Activated CD4-positive, alpha-beta T cell treated with anti-CD3 and anti-CD28 coated beads, Interleukin-2, amount 50 U/mL, for 16 hours (primary cell): ENCODE results near the gene MEF2D.

Experiments
- DNase-seq: peaks from one replicate; pipeline ENCODE4 v3.0.0-alpha.2; 2020

The MEF2D gene

DNA sequence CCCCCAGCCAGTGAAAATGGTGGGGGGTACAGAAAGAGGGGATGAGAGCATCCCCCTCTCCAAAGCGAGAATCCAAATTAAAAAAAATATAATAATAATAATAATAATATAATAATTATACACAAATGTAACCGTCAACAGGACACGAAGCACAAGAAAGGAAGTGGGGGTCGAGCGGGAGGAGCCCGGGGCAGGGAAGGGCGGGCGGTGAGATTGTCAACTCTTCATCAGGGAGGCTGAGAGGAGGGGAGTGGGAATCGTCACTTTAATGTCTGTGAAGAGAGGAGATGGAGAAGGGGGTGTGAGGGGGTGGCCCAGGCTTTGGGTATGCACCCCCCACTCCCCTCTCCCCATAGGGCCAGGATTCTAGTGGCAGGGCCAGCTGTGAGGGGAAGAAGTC is 33.2 kb downstream of the MEF2D start:
- DNase-seq = no peak

DNA sequence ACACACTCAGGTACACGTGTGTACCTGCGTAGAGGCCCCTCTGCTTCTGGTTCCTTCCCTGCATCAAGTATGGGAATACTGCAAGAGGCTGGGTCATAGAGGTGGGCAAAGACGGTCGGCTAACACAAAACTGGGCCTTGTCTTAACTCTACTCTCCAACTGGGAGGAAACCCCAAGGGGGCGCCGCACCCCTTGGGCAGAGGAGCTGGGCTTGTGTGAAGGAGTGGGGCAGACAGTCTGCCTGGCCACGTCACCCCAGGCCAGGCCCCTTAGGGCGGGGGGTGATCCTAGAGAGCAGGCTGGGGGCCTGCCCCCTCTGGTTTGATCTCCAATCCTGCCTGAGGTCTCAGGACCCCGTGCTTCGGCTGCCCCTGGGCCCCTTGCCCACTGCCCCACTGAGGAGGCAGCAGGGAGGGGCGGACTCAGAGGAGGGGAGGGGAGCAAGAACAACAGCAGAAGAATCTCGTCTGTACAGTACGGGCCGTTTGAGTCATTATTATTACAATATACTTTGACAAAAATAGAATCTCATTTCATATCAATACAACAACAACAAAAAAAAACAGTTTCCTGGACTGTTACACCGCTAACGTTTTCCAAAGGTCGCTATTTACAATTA is 34.7 kb downstream of the MEF2D start:
- no peak for DNase-seq

DNA sequence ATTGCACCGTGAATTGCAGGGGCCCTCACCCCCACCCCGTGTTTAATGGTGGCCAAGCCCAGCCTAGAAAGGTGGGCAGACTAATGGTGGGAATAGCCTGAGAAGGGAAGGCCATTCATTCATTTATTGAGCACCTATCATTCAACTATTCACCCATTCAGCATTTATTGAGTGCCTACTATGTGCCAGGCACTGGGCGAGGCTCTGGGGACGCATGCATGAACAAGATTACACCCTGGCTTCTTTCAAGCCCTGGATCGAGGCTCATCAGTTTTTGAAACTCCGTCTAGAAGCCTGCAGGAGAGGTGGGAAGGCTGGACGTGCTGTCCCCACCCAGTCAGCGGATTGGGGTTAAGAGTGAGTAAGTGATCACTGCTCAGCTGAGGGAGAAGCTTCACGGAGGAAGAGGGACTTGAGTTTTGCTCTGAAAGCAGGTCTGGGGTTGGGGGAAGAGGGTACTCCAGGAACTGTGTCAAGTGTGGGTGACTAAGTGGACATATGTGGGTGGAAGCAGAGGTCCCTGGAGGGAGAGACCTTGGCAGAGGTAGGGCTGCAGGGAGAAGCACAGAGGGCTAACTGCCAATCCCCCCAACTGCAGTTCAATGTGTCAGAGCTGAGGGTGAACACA is 35.6 kb downstream of the MEF2D start:
- DNase-seq = no peak

DNA sequence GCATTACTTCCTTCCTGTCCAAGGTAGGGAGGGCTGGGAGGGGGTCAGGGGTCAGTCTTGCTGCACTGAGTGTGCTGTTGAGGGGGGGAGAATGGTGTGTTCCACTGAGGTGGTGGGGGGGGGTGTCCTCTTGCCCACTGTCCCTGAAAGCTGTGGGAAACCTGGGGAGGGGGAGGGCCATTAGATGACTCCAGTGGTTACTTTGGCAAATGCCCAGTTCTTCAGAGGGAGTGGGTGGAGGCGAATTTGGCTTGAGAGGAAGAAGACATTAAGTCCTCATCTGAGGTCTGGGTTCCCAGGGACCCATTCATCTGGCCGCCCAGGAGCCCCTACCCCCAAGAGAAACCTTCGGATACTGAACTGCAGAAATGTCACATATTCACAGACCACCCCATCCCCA is 36.2 kb downstream of the MEF2D start:
- no peak for DNase-seq

DNA sequence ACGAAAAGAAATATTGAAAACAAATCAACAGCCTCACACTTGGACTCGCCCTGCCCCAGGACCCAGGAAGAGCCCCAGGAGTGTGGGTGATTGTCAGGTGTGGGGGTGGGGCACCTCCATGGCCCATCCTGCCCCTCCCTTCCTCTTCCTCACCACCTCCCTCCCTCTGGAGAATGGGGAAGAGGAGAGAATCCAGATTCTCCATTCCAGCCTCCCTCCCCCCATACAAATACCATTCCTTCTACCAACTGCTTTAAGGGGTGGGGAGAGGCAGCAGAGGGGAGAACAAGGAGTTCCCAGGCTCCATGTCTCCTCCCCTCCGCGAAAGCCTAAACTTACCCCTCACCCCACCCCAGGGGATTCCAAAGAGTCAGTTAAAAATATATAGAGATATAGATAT is 36.7 kb downstream of the MEF2D start:
- no peak for DNase-seq

DNA sequence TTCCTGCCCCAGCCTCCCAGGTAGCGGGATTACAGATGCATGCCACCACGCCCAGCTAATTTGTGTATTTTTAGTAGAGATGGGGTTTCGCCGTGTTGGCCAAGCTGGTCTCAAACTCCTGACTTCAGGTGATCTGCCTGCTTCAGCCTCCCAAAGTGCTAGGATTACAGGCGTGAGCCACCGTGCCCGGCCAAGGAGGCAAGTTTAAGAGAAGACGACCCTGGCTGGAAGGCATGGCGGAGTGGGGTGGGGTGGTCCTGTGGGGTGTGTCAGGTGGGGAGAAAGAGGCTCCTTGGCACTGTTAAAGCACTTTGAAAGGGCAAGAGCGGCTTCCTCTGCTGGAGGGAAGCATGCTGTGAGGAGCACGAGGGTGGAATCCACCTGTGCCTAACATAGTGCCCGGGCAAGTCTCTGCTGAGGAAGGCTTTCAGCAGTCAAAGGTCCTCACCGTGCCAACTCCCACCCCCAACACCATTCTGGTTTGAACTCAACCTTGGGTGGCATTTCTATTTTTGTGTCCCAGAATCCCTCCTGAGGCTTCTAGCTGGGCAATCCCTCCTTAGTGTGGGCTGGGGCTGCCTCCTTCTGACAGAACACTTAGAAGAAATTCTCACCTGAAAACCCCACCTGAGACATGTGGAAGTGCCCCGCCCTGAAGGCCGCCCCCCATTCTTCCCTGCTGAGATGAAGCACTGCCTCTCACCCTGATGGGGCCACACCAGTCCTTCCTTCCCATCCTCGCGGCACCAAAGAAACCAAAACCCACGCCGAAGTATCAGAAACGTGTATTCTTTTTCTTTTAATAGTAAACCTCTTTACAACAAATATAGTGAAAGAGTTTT is 37.4 kb downstream of the MEF2D start:
- no peak for DNase-seq

DNA sequence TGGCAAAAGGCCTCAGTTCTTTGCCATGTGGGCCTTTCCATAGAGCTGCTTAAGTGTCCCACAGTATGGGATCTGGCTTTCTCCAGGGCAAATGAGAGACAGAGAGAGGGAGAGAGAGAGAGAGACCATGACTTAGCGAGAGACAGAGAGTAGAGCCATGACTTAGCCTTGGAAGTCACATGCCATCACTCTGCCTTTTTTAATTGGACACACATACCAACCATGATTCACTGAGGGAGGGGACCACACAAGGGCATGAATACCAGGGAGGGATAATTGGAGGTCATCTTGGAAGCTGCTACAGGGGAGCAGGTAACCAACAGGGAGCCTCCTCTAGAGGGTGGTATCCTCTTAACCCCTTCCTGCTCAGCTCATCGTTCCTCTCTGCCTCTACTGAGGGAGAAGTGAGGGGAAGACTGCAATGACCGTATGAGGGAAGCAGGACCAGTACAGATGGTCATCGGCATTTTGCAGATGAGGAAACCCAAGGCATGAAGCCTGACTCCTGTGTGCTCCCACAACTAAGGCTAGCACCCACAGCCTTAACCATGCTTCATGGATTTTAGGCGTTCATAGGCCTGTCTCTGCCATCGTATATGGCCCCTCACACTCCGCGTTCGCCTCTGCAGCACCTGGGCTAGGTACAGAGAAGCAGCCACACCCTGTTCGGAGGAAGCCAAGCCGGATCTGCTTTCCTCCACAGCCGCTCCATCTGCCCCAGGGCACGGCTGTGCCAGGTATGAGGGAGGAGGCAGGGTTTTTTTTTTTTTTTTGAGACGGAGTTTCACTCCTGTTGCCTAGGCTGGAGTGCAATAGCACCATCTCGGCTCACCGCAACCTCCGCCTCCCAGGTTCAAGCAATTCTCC is 38.6 kb downstream of the MEF2D start:
- DNase-seq = no peak

DNA sequence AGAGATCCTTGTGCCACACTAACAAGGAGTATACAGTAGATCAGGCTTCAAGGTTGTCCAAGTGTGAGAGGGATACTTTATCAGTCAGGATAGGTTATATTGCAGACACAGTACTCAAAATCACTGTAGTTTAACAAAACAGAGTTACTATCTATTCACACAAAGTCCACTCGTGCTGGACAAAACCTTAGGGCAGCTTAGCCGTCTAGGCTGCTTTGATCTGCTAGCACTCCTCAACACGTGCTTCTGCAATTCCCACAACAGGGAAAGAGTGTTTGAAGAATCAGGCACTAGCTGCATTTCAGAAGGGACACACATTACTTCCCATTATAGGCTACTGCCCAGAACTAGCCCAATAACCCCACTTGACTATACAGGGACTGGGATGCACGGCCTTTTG is 39.5 kb downstream of the MEF2D start:
- DNase-seq = no peak

DNA sequence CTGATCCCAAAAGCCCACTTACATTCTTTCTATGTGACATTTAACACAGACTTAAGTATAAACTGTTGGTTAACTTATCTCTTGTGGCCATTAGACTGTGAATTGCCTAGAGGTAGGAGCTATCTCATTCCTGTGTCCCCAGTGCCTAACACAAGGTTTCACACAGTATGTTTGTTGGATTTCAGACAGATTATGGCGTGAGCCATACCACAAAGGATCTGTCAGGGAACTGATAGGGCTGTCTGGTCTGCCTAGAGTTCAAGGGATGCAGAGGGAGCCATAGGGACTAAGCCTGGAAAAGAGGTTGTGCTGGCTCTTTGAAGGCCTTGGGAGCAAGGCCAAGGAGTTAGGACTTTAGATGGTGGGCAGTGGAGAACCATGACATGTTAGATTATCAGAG is 40.0 kb downstream of the MEF2D start:
- no peak for DNase-seq

DNA sequence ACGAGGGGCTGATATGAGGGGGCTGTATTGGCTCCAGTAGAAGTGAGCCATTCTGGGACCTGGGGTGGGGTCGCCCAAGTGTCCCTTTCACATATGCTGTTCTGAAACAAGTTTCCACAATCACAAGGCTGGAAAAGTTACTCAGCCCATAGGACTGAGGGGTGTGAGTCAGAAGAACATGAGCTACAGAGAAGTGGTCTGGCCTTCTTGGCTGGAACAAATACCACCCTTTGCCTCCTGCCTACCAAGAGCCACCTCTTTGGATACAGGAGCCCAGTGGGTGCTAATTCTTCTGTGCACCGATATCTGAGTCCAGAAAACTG is 42.4 kb downstream of the MEF2D start:
- DNase-seq = no peak

DNA sequence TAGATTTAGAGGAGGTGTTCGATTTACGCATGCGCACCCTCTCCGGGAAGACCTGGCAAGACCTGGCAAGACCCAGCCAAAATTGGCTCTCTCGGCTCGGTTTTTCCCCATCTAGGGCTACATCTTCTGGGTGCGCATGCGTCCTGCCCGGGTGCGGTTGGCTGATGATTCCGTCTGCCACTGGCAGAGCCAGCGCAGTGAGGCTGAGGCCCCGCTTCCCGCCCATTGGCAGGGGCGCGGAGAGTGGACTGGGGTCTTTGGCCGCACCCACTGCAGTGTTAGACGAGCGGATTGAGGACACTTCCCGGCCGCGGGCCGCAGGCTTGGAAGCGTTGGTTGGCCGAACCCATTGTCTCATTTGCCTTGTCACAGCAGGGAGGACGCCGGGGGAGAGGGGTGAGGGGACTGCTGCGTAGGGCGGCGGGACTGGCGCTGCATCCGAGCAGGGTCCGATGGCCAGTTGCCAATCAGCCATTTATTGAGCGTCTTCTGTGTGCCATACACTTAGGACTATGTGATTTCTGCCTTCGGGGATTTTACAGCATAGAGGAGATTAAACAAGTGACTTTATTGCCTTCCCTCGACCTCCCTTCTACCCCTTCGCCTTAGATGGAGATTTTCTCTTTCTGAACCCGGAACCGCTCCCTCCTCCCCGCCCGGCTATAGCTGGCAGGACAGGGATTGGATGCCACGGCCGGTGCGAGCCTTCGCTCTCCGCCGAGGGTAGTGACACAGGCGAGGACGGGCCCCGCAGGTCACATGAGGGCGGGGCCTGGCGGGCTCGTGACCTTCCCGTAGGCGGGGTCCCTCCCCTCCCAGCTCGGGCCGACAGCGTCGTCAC is 43.7 kb downstream of the MEF2D start:
- DNase-seq = peak; percentile 98

DNA sequence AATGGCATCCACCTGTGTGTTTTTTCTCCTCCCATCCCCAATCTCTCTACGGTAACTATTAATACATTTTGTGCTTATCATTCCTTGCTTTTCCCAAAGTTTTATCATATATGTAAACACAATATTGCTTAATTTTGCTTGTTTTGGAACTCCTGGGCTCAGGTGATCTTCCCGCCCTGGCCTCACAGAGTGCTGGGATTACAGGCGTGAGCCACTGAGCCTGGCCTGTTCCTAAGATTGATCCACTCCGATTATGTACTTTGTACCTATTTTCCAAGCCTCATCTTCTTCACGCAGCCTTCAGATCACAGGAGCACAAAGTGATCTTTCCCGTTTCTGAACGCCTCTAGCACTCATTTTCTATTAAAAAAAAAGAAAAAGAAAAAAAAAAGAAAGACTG is 45.2 kb downstream of the MEF2D start:
- DNase-seq = no peak

DNA sequence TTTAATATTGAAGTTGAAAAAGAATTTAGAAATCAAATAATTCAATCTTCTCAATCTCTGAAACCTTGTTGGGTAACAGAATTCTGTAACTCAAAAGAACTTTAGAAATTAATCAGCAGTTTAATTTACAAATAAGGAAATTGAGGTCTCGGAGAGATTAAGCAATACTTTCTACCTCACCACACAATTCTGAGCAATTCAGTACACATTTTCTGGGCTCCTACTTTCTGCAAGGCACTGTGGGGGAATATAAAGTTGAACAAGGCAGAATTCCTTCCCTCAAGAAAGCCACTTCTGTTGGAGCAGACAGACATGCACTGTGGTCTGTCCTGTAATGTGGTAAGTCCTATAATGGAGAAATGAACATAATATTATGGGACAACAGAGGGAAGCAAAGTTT is 47.7 kb downstream of the MEF2D start:
- DNase-seq = peak; percentile 29

DNA sequence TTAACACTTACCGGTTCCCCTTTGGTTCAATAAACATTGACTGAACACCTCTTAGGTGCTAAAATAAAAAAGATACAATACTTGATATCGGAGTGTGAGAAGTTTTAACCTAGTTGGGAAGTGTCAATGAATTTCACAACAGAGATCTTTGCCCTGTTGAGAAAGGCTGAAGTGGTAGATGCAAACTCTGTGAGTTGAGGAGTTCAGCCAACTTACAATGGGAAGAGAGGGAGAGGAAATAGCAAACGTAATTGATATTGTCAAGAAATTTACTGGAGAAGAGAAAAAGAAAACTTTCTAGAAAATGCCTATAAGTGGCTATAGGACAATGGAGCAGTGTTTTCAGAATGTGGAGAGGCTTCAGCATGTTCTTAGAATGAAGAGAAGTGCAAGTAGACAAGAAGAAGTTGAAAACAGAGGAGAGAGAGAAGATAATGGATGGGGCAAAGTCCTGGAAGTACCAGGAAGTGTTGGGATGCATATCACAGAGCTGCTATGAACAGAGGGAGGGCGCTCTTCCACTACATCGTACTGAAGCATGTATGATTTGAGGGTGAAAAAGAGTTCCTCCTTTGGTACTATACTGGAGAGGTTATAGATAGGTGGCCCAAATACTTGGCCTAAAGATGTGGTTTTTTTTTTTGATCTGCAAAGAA is 48.9 kb downstream of the MEF2D start:
- no peak for DNase-seq

DNA sequence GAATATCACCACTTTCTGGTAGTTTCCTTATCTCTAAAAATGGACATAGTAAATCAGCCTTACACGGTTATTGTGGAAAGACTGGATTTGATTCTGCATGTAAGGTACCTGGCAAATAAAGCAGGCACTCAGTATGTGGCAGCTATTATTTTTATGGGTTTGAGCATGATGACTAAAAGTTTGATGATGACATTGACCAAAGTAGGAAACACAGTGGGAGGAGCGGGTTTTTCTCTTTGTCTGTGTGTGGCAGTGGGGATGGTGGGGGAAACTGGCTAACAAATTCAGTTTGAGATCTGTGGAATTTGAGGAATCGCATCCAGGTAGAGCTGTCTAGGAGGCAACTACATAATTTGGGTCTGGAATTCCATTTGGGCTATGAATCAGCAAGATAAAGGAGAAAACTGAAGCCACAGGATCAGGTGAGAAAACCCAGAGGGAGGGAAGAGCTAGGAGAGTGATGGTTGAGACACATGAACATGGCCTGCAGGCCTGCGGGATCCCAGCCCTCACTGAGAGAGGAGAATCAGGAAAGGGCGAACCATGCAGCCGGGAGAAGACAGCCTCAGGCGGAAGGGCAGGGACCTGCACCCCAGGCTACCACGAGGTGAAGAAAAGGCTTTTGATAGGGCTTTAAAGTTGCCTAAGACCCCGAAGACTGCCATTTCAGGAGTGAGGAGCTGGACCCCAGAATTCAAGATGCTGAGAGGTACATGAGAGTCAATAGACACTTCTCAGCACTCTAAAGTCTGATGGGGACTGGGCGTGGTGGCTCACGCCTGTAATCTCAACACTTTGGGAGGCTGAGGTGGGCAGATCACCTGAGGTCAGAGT is 52.2 kb downstream of the MEF2D start:
- DNase-seq = peak; percentile 18

DNA sequence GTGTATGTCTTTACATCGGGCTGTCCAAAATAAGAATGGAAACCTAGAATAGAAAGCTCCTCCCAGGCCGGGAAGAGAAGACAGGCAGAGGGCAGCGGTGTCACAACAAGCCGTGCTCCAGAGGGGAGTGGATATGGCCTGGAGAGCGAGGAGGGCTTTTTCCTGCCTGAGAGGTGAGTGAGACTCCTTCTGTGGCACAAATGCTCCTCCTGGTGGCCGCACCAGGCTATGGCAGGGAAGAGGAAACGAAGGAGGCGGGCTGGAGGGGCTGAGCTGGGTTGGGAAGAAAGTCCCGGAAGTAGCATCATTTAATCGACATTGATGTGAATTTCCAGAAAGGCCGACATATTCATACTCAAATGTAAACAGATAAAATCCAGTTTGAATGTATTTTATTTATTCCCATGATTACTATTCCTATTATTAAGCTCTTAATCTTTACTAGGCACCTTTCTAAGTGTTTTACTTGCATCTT is 54.7 kb downstream of the MEF2D start:
- peak; percentile 83 for DNase-seq

DNA sequence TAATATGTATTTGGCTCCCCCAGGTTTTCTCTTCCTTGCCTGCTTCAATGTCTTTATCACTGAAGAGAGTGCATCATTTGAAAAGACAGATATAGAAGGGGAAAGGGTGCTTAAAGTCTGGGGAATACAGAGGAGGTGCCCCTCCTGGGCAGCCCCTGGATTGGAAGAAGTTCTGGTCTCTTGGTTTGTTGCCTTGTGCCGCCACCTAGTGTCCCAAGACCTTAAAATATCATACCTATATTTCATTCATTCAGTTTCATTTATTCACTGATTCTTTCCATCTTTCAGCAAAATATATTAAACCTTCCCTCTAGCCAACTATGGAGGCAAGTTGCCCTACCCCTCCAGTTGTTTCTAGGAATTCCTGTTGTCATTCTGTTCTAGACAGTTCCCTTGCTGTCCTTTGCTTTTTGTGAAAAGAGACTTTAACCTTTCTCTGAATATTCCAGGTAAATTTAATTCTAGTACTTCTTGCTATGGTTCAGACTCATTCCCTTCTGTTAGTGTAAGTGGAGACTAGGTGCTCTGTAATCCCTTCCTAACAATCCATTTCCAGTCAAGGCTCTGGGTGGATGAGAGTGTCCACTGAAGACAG is 56.1 kb downstream of the MEF2D start:
- DNase-seq = no peak

DNA sequence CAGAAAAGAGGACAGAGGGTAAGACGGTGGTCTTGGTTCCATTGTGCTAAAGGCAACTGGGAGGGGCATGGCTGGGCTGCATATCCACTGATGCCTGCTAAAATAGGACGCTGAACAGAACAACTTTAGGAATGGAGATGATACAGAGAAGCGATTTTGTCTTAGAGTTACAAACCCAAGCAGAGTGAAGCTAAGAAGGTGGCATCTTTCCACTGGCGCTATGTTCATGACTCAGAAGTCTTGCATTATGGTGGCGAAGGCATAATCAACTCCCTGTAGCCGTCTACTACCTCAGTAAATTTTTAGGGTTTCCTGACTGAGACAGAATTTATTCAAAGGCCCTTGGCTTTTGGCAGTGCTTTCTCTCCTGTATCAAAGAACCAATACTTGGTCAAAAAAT is 57.3 kb downstream of the MEF2D start:
- no peak for DNase-seq

DNA sequence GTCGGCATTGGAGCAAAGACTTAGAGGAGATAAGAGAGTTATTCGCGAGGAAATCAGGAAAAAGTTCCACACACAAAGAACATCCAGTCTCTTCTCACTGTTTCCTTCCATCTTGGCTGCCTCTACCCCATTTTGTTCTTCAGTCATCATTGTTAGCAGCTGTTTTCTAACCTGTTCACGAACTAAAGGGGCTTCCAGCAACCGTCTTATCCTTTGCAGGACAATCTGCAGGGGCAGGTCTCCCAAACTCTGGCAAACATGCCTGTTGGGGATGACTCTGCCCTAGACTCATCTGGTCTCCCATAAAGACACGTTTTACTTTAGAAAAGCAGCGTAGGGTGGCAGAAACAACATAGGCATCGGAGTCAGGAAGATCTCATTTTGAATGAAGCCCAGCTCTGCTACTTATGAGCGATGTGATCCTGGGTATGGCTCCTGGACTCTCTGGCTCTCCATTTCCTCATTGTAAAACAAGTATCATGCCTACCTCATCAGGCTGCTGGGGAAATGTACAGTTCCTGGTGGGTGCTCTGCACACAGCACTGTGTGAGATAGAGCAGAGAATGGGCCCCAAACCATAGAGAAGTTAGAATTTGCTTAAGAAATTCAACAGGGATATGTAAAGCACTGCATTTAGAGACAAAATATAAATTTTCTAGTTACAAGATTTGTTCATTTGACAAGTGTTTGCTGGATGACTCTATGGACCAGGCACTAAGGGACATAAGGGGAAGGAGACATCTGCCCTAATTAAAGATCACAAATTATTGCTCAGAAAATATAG is 59.7 kb downstream of the MEF2D start:
- DNase-seq = no peak

DNA sequence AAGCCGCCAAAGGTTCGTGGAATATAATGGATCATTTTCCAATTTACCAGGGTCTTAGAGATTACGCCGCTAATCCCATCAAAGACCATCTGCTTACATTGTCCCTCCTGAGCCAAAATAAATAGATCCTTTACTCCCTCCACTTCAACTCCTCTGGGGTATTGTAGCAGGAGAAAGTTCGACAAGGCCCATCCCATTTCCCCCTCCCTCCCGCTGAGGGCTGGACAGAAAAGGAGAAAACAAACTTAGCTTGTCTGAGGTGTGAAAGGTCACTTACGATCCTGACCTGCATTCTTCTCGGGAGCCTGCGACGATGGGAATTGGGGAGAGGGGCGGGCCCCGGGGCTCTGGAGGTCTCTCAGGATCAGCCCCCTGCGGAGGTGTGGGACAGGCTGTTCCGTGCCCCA is 60.8 kb downstream of the MEF2D start:
- no peak for DNase-seq
